ENCODE data around the gene UMAD1. TPM values are rescaled to one million over a fixed set of nuclear protein-coding genes. Genes with fewer than 3 reads are reported as not detected.

The UMAD1 gene
- total RNA-seq, 1 donor from 2014 or later = 18.0 TPM

- TF ChIP-seq CTCF (IDR thresholded peaks at IDR 0.05) = no peak
- no peak for ATAC-seq
These were observed 229.1 kb downstream of the UMAD1 start for GRCh38 chr7:7869651-7870050.

GRCh38 chr7:7870555-7870954 lies 230.0 kb downstream of the UMAD1 start:
- no peak overlapping the region for H3K4me3 ChIP-seq
- no peaks in the 10 kb centered on the region for H3K36me3 ChIP-seq
- no peaks in the 10 kb centered on the region for H3K9me3 ChIP-seq
- no peaks in the 10 kb centered on the region for H3K4me1 ChIP-seq
- no peak for DNase-seq
- no peak for ATAC-seq
- intact Hi-C loops (cut with DNase I) = no loop called here
- H3K27ac ChIP-seq = no peak overlapping the region
- no peak for TF ChIP-seq CTCF (IDR thresholded peaks at IDR 0.05)
- H3K27me3 ChIP-seq = no peaks in the 10 kb centered on the region

More at GRCh38 chr7:7869651-7870050, 229.1 kb downstream of the UMAD1 start:
- no peak for DNase-seq
- Histone ChIP-seq H3K4me3 (no peak overlapping the region), H3K4me1 (no peaks in the 10 kb centered on the region), H3K27me3 (no peaks in the 10 kb centered on the region), H3K27ac (no peak overlapping the region), H3K36me3 (no peaks in the 10 kb centered on the region), H3K9me3 (no peaks in the 10 kb centered on the region)
- intact Hi-C loops (cut with DNase I) = no loop called here

GRCh38 chr7:7876419-7876818 lies 235.9 kb downstream of the UMAD1 start:
- intact Hi-C loops (cut with DNase I) = no loop called here
- Histone ChIP-seq H3K4me3 (no peak overlapping the region), H3K27me3 (no peaks in the 10 kb centered on the region), H3K4me1 (no peaks in the 10 kb centered on the region), H3K9me3 (no peaks in the 10 kb centered on the region), H3K27ac (no peak overlapping the region), H3K36me3 (no peaks in the 10 kb centered on the region)
- ATAC-seq (no peak), DNase-seq (no peak)
- no peak for TF ChIP-seq CTCF (IDR thresholded peaks at IDR 0.05)

- DNase-seq (no peak), ATAC-seq (no peak)
- H3K27me3 ChIP-seq = no peaks in the 10 kb centered on the region
- no peak overlapping the region for H3K27ac ChIP-seq
- no peaks in the 10 kb centered on the region for H3K9me3 ChIP-seq
- H3K4me1 ChIP-seq = no peaks in the 10 kb centered on the region
- H3K4me3 ChIP-seq = no peak overlapping the region
- intact Hi-C loops (cut with DNase I) = no loop called here
- no peaks in the 10 kb centered on the region for H3K36me3 ChIP-seq
- no peak for TF ChIP-seq CTCF (IDR thresholded peaks at IDR 0.05)
These were observed 241.0 kb downstream of the UMAD1 start for GRCh38 chr7:7881581-7881980.

- DNase-seq = no peak
- Histone ChIP-seq H3K4me1 (no peaks in the 10 kb centered on the region), H3K4me3 (no peak overlapping the region), H3K27me3 (no peaks in the 10 kb centered on the region), H3K36me3 (no peaks in the 10 kb centered on the region), H3K27ac (no peak overlapping the region), H3K9me3 (no peaks in the 10 kb centered on the region)
- intact Hi-C loops (cut with DNase I) = no loop called here
- TF ChIP-seq CTCF (IDR thresholded peaks at IDR 0.05) = no peak
- no peak for ATAC-seq
These were observed 242.3 kb downstream of the UMAD1 start for GRCh38 chr7:7882888-7883287.

- intact Hi-C loops (cut with DNase I) = no loop called here
- no peak for DNase-seq
- no peak for ATAC-seq
- Histone ChIP-seq H3K4me1 (no peaks in the 10 kb centered on the region), H3K9me3 (no peaks in the 10 kb centered on the region), H3K27ac (no peak overlapping the region), H3K36me3 (no peaks in the 10 kb centered on the region), H3K4me3 (no peak overlapping the region), H3K27me3 (no peaks in the 10 kb centered on the region)
- no peak for TF ChIP-seq CTCF (IDR thresholded peaks at IDR 0.05)
These were observed 242.8 kb downstream of the UMAD1 start for GRCh38 chr7:7883394-7883793.

All from upper lobe of right lung (tissue), 1 donor.